Neural cell (in vitro differentiated cells): ENCODE results near the gene PLA2G4E. TPM values are rescaled to one million over a fixed set of nuclear protein-coding genes. Genes with fewer than 3 reads are reported as not detected.

ENCODE experiments used
- H2AFZ ChIP-seq: fragments of 200-600, 300-800 bp; sonication (generic), shearing (Covaris generic); 2 replicates; pipeline ENCODE4 v1.6.0; 2014; ENCODE audit warnings: low read depth, mild to moderate bottlenecking, antibody characterized with exemption, low read length, moderate library complexity
- H3F3A ChIP-seq: fragments of 200-600 bp; shearing (Covaris generic); 2 replicates; pipeline ENCODE4 v1.6.1; 2016; ENCODE audit warnings: mild to moderate bottlenecking, moderate library complexity, mixed read lengths, antibody characterized with exemption, low read length; ENCODE audit not compliant: insufficient read depth, poor library complexity, severe bottlenecking
- H3K27ac ChIP-seq: fragments of 200-600, 300-800 bp; sonication (generic), shearing (Covaris generic); 2 replicates; pipeline ENCODE4 v1.5.1; 2014; ENCODE audit warnings: mild to moderate bottlenecking, low read length, moderate library complexity
- H3K27me3 ChIP-seq: fragments of 300-800, 200-600 bp; sonication (generic), shearing (Covaris generic); 2 replicates; pipeline ENCODE4 v1.6.0; 2014; ENCODE audit warnings: mild to moderate bottlenecking, low read depth, low read length, moderate library complexity; ENCODE audit not compliant: insufficient read depth
- H3K36me3 ChIP-seq: fragments of 300-800, 200-600 bp; sonication (generic), shearing (Covaris generic); 2 replicates; pipeline ENCODE4 v1.5.1; 2014; ENCODE audit warnings: mild to moderate bottlenecking, antibody characterized with exemption, low read length, moderate library complexity; ENCODE audit not compliant: insufficient read depth
- H3K4me2 ChIP-seq: fragments of 300-800, 200-600 bp; sonication (generic), shearing (Covaris generic); 2 replicates; pipeline ENCODE4 v1.6.0; 2014; ENCODE audit warnings: mild to moderate bottlenecking, low read length
- H3K4me3 ChIP-seq: fragments of 300-800, 200-600 bp; sonication (generic), shearing (Covaris generic); 2 replicates; pipeline ENCODE4 v1.5.1; 2014; ENCODE audit warnings: mild to moderate bottlenecking, low read length, moderate library complexity
- H3K79me2 ChIP-seq: fragments of 200-600 bp; shearing (Covaris generic); replicated peaks from 2 replicates; pipeline ENCODE4 v1.6.0; 2014; ENCODE audit warnings: mild to moderate bottlenecking, low read length, moderate library complexity; ENCODE audit not compliant: insufficient read depth
- H3K9ac ChIP-seq: fragments of 300-800, 200-600 bp; sonication (generic), shearing (Covaris generic); 2 replicates; pipeline ENCODE4 v1.6.1; 2016; ENCODE audit warnings: mild to moderate bottlenecking, low read length, mixed read lengths
- H3K9me2 ChIP-seq: fragments of 200-600 bp; shearing (Covaris generic); 2 replicates; pipeline ENCODE4 v1.6.1; 2016; ENCODE audit warnings: mild to moderate bottlenecking, low read length, mixed read lengths; ENCODE audit not compliant: insufficient read depth
- H3K9me3 ChIP-seq: fragments of 200-600, 300-800 bp; sonication (generic), shearing (Covaris generic); 2 replicates; pipeline ENCODE4 v1.6.1; 2016; ENCODE audit warnings: mild to moderate bottlenecking, mixed run types, low read length, moderate library complexity, mixed read lengths
- H4K20me1 ChIP-seq: fragments of 200-600 bp; shearing (Covaris generic); 2 replicates; pipeline ENCODE4 v1.6.1; 2016; ENCODE audit warnings: mild to moderate bottlenecking, mixed run types; ENCODE audit not compliant: insufficient read depth
- EP300 ChIP-seq: fragments of 450-650 bp; conservative IDR thresholded peaks from 2 replicates; pipeline ENCODE4 v1.6.1; 2014; ENCODE audit warnings: antibody characterized with exemption, mild to moderate bottlenecking, moderate library complexity; ENCODE audit not compliant: poor library complexity, severe bottlenecking
- EZH2 ChIP-seq: fragments of 200-600, 300-800 bp; shearing (Covaris generic), sonication (generic); IDR thresholded peaks from 2 replicates; pipeline ENCODE4 v1.6.1; 2014; ENCODE audit warnings: antibody characterized with exemption, low read length, borderline replicate concordance, mild to moderate bottlenecking; ENCODE audit not compliant: insufficient read depth, poor library complexity, severe bottlenecking
- MXI1 ChIP-seq: fragments of 450-650 bp; conservative IDR thresholded peaks from 2 replicates; pipeline ENCODE4 v1.6.1; 2014; ENCODE audit warnings: antibody characterized with exemption, mild to moderate bottlenecking; ENCODE audit not compliant: poor library complexity, severe bottlenecking
- POLR2AphosphoS5 ChIP-seq: IDR thresholded peaks from 2 replicates; pipeline ENCODE4 v1.6.1; 2012
- RAD21 ChIP-seq: fragments of 450-650 bp; conservative IDR thresholded peaks from 2 replicates; pipeline ENCODE4 v1.6.1; 2014; ENCODE audit warnings: antibody characterized with exemption, mild to moderate bottlenecking, moderate library complexity
- REST ChIP-seq: IDR thresholded peaks from 2 replicates; pipeline ENCODE4 v1.6.1; 2012; ENCODE audit warnings: borderline replicate concordance
- SMC3 ChIP-seq: fragments of 450-650 bp; conservative IDR thresholded peaks from 2 replicates; pipeline ENCODE4 v1.6.1; 2014; ENCODE audit warnings: antibody characterized with exemption, mild to moderate bottlenecking, moderate library complexity; ENCODE audit not compliant: poor library complexity
- TAF1 ChIP-seq: IDR thresholded peaks from 2 replicates; pipeline ENCODE4 v1.6.1; 2012; ENCODE audit warnings: low read depth
- polyA plus RNA-seq: library from polyadenylated mRNA; depleted of rRNA; stranded (reverse); fragments of >200 nt; gene quantifications from 2 replicates; pipeline ENCODE4 v1.2.3, GENCODE V29; 2014
- TF ChIP-seq, protein P1 (sequence below): fragments of 450-650 bp; IDR thresholded peaks from 2 replicates; pipeline ENCODE4 v1.5.1; 2014; ENCODE audit warnings: antibody characterized with exemption, mild to moderate bottlenecking, moderate library complexity; ENCODE audit not compliant: poor library complexity, severe bottlenecking

PLA2G4E gene
- polyA plus RNA-seq, 1 donor from 2014 or later = not detected

DNA sequence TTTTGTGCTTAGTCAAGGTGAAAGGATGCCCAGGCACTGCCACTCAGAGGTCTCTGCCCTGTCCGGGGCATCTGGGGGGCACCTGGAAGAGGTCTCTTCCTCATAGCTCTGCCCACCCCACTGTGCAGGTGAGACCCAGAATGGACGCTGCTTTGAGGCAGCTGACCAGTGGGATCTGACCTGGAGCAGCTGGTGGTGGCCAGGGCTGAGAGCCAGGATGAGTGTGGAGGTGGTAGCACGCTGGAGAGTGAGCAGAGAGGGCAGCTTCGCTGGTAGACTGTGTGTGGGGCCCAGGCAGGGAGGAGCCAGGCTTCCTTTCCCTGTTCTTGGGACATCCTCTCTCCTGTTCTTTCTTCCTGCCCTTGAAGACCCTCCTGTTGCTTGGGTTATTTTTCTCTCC, 32.2 kb upstream of the PLA2G4E start:
- Histone ChIP-seq H4K20me1 (no peaks in the 10 kb centered on the region), H3F3A (no peaks in the 10 kb centered on the region), H3K79me2 (no peaks in the 10 kb centered on the region), H3K9me2 (no peaks in the 10 kb centered on the region), H3K4me3 (no peak overlapping the region), H3K9me3 (no peaks in the 10 kb centered on the region), H3K36me3 (no peaks in the 10 kb centered on the region), H2AFZ (no peak overlapping the region), H3K27me3 (peaks cover 4% of the 10 kb centered on the region), H3K9ac (no peak overlapping the region), H3K4me2 (no peak overlapping the region), H3K27ac (no peak overlapping the region)
- no peak for TF ChIP-seq REST
- no peak for TF ChIP-seq EZH2
- no peak for TF ChIP-seq POLR2AphosphoS5
- TF ChIP-seq, protein P1, sequence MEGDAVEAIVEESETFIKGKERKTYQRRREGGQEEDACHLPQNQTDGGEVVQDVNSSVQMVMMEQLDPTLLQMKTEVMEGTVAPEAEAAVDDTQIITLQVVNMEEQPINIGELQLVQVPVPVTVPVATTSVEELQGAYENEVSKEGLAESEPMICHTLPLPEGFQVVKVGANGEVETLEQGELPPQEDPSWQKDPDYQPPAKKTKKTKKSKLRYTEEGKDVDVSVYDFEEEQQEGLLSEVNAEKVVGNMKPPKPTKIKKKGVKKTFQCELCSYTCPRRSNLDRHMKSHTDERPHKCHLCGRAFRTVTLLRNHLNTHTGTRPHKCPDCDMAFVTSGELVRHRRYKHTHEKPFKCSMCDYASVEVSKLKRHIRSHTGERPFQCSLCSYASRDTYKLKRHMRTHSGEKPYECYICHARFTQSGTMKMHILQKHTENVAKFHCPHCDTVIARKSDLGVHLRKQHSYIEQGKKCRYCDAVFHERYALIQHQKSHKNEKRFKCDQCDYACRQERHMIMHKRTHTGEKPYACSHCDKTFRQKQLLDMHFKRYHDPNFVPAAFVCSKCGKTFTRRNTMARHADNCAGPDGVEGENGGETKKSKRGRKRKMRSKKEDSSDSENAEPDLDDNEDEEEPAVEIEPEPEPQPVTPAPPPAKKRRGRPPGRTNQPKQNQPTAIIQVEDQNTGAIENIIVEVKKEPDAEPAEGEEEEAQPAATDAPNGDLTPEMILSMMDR = no peak
- TF ChIP-seq MXI1 = no peak
- no peak for TF ChIP-seq RAD21
- no peak for TF ChIP-seq EP300
- TF ChIP-seq SMC3 = no peak
- no peak for TF ChIP-seq TAF1

DNA sequence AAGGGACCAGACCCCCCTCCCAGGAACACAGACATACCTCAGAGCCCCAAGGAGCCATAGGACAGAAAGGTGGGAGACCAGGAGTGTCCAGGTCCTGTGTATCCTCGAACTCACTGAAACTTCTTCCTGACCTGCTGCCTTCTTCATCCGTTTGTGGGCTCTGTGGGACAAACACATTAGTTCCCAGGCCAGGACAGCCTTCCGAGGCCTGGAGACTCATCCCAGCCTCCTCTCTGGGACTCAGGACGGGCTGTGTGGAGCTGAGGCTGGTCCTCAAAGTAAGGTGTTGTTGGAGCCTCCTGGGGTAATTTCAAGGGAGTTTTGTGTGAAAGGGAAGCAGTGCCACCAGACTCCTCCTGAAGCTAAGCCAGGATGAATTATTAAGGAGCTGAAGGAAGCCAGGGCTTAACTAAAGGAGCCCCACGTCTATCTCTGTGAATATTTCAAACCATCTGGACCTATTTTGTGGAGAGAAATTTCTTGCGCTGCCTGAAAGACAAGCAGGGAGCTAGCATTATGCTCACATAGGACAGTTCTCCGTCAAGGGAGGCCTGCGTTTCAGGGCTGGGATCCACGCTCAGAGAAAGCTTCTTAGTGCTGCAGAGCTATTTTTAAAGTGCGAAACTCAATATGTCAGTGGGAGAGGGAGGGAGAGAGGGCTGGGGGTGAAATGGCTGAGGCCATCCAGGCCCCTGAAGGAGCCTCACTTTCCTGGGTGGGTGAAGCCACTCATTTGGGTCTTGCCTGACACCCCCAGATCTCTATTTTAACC, 29.8 kb upstream of the PLA2G4E start:
- no peaks in the 10 kb centered on the region for H3K36me3 ChIP-seq
- H3F3A ChIP-seq = no peaks in the 10 kb centered on the region
- H3K27me3 ChIP-seq = no peaks in the 10 kb centered on the region
- no peak overlapping the region for H2AFZ ChIP-seq
- no peaks in the 10 kb centered on the region for H3K9me3 ChIP-seq
- H3K79me2 ChIP-seq = no peaks in the 10 kb centered on the region
- H3K9me2 ChIP-seq = no peaks in the 10 kb centered on the region
- no peak overlapping the region for H3K4me3 ChIP-seq
- no peak overlapping the region for H3K27ac ChIP-seq
- H3K9ac ChIP-seq = no peak overlapping the region
- TF ChIP-seq EZH2 (no peak), SMC3 (no peak), TAF1 (no peak), RAD21 (no peak), EP300 (no peak), REST (no peak), MXI1 (no peak), POLR2AphosphoS5 (no peak)
- TF ChIP-seq, protein P1 = no peak
- H4K20me1 ChIP-seq = no peaks in the 10 kb centered on the region
- H3K4me2 ChIP-seq = no peak overlapping the region
